Activated naive CD8-positive, alpha-beta T cell treated with anti-CD3 and anti-CD28 coated beads, Interleukin-2, amount 50 U/mL, for 16 hours (primary cell): Measurements from ENCODE around the gene LEKR1.

Experiments
- DNase-seq: peaks from one replicate; pipeline ENCODE4 v3.0.0-alpha.2; 2020; ENCODE audit warnings: low read depth, low spot score

LEKR1 gene

GRCh38 chr3:157058392-157059071 lies 232.4 kb downstream of the LEKR1 start:
- no peak for DNase-seq

- no peak for DNase-seq
These were observed 233.0 kb downstream of the LEKR1 start for GRCh38 chr3:157059181-157059580.

GRCh38 chr3:157059661-157060060 lies 233.5 kb downstream of the LEKR1 start:
- no peak for DNase-seq

DNA sequence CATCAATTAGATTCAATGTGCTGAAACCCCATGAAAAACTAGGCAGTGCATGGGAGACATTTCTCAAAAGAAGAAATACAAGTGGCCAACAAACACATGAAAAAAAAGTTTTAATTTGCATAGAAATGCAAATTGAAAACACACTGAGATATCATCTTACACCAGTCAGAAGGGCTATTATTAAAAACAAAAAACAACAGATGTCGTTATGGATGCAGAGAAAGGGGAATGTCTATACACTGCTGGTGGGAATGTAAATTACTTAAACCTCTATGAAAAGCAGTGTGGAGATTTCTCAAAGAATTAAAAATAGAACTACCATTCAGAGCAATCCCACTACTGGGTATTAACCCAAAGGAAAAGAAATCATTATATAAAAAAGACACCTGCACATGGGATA lies 235.1 kb downstream of the LEKR1 start:
- no peak for DNase-seq

DNA sequence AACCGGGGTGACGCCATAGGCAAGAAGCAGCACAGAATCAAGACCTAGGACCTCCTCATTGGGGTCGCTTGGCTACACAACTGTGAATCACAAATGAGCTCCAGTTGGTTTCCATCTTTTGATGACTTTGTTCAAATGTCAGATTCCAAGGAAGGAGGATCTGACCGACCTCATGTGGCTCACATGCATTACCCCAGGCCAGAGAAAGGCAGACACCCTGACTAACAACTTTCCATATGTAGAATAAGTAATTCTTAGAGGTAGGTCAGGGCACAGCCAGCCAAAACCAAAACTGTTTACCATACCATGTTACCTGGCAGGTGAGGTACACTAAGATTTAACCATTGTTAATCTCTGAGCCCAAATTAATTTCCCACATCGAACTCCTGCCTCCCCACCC lies 237.3 kb downstream of the LEKR1 start:
- no peak for DNase-seq

DNA sequence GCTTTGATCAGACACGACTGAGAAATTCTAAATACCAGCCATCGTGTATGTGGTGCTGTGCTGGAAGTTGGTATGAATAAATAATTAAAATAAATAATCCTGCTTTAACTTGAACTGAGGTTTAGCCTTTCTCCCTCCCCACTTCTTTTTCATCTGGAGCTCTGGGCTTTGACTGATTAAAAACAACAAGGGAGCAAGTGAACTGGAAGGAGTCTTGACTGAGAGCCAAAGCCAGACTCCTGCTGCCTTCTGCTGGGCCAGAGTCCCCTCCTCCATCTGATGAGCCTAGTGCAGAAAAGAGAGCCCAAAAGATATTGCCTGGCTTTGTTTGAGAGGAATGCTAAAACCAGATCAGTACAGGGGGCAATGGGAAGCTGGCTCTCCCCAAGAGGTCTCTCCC lies 237.8 kb downstream of the LEKR1 start:
- no peak for DNase-seq

DNA sequence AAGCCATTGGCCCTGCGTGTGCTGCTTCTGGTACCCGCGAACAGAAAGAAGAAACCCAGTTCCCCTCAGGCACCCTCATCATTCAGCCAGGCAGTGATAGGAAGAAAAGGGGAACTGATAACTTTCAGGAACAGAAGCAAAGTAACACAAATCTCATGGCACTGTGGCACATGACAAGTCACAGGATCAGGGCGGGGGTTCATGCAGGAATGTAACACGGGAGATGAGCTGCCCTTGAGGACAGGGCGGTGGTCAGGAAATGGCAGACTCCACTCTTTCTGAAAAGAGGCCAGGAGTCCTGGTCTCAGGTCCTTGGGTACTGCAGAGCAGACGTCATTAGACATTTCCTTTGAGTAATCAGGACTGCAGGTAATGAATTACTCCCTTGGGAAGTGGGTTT lies 238.2 kb downstream of the LEKR1 start:
- DNase-seq, result no peak

DNA sequence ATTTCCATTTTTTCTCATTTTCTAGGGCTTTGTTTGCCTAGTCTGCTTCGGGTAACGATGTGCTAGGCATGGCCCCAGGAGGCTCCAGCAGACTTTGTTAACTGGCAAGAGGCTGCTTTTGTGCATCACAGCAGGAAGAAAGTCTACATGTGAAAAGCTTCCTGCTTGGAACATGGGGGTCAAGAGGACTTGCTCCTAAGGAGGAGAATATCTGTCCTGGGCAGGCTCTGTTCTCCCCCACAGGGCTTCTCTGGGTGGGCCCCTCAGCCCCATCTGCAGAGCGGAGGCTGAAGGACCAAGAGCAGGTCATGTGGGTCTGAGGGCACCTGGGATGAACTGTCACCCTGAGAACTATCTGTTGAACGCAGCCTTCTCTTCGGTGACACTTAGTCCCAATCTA lies 239.0 kb downstream of the LEKR1 start:
- DNase-seq, result no peak

- DNase-seq, result no peak
These were observed 240.4 kb downstream of the LEKR1 start for GRCh38 chr3:157066335-157067098.

GRCh38 chr3:157067114-157067513 lies 241.0 kb downstream of the LEKR1 start:
- DNase-seq, result no peak

DNA sequence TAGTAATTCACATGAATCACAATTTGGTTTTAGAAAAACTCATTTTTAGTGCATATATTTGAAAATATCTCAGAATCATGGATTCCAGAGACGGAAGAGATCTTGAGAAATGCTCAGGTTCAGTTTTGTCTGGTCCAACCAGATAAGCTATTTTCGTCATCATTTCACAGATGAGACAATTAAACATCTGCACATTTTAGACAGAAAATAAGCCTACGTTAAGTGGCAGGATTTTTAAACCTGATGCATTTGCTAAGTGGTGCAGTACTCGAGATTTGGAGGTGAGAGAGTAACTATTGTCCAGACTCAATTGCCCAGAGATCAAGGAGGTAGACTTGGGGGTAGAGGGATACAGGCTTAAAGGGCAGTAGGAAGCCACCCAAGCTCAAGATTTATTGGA lies 243.3 kb downstream of the LEKR1 start:
- DNase-seq, result no peak

DNA sequence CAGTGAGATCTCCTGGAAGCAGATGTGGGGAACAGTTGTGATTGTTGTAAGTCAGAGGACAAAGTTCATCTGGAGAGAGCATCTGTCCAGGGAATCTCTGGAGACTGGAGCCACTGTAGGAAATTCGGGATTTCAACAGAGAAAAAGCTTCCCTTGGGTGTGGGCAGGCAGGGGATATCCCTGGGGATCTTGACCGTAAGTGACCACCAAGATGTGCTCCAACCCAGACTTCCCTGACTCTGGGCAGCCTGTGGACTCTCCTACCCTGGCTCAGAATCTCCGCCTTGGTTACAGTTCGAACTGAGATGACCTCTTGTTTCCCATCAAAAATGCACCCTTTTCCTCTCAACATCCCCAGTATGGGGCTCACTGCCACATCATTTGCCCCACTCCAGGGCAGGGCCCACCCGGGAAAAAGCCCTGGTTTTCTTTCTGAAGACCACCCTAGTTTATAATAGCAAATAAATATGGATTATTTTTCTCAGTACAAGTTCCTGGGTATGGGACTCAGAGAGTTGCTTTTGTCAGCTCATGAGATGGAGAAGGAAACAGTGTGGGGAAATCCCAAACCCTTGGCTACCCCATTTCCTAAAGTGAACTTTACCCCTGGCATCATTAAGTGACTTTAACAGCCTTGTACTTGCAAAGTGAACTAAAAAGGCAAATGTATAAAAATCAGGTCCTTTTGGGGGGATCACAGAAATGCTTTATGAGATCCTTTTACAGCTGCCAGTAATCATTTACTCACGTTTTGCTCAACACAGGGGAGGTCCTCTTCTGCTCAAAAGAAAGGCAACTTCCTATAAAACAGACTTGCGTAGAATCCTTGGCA lies 243.9 kb downstream of the LEKR1 start:
- DNase-seq, result no peak

DNA sequence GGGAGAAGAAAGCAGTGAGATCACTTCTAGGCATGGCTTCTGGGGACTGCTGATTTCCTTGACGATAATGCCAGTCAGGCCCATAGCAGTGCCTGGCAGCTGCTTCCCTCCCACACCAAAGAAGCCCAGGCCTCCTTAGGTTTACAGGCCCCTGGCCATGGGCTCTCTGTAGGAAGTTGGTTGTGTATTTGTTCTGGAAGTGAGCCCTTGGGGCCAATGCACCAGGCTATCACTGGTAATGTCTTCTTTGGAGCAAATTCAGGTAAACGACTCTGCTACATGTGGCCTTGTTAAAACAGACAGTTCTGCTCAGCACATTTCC lies 244.5 kb downstream of the LEKR1 start:
- DNase-seq, result no peak

GRCh38 chr3:157071744-157072525 lies 245.8 kb downstream of the LEKR1 start:
- DNase-seq, result no peak

DNA sequence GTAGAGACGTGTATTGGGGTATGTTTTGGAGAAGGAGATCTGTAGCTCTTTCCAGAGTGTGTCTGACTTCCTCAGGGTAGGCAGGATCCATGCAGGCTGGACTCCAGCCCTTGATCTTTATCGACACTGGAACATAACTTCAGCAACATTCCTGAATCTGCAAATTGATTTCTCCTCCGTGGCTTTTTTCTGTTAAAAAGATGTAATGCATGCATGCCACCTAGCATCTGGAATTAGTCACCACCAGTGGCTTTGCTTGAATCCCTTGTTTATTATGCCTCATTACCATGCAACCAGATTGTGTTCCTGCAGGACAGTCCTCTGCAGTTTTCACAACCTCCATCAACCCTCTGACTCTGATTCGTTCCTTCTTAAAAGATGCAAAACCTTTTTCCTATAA lies 247.7 kb downstream of the LEKR1 start:
- DNase-seq, result no peak

DNA sequence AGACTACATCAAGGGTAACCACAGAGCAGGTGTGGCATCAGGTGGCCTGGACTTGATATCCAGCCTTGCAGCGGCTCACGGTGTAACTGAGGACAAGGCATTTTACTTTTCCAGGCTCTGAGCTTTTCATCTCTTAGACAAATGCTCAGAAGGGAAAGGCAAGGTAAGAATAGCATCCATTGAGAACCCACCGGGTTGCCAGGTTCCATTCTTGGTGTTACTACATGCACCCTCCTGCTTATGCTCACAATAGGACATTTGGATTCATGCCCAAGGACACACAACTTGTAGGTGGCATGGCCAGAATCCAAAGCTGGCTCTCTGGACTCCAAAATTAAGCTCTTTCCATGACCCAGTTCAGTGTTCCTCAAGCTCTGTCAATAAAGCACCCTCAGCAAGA lies 248.3 kb downstream of the LEKR1 start:
- no peak for DNase-seq

DNA sequence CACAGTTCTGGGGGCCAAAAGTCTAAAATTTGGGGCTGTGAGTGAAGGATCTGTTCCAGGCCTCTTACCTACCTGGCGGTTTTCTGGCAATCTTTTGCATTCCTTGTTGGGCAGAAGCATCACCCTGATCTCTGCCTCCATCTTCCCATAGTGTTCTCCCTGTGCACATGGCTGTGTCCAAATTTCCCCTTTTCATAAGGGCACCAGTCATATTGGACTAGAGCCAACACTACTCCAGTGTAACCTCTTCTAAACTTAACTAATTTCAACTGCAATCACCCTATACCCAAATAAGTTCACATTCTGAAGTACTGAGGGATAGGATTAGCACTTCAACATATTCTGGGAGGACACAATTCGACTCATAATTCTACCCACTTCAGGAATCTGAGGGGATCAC lies 248.8 kb downstream of the LEKR1 start:
- DNase-seq, result no peak

DNA sequence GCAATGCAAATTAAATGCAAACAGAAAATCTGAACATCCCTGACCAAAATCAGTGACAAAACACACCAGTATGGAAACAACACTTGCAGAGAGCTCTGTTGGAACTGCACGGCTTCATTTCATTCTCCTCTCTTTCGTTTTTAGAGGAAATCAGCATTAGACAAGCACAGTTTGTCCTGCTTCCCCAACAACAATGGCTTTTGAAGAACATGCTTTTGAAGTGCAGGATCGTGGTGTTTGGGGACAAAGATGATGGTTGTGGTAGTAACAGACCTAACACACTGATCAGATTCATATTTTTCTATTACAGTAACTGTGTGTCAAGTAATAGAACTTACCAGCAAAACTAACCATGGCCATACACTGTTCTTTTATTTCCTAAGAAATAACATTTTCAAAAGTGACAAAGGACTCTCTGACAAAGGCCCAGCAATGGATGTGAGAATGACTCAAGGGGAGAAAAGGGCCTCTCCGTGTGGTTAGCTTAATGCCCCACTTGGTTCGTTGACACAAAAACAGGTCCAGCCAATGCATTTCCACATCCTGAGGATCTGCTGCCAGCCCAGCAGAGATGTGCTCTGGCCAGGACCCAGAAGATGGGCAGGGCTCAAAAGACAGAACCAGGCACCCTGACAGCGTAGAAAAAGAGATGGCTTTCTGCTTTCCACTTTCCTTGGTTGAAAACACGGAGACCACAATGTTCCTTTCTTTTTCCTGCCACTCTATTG lies 249.7 kb downstream of the LEKR1 start:
- DNase-seq, result no peak

GRCh38 chr3:157077565-157077991 lies 251.4 kb downstream of the LEKR1 start:
- DNase-seq, result no peak

DNA sequence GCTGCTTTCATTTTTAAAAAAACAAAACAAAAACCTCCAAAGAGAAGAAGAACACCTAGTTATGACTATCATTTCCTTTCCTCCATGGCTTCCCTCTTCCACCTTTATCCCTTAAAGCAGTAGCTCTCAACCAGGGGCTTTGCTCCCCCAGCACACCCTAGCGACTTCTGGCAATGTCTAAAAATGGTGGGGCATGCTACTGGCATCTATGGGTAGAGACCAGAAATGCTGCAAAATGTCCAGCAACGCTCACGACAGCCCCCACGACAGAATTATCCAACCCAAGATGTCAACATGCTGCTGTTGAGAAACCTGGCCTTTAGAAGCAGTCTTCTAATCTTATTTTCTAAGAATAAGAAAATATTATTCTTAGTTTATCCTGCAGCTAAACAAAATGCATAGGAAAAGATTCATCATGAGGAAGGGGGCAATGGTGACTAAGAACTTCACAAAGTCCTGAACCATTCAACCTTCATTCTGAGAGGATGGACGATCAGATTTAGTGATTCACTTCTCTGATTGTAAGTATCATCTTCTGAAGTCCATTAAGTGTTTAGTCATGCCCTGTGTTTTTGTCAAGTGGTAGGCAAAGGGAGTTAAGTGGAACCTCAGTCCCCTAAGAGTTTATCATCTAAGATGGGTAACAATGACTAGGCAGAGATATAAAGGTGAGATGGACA lies 252.1 kb downstream of the LEKR1 start:
- DNase-seq, result no peak

- no peak for DNase-seq
These were observed 252.6 kb downstream of the LEKR1 start for GRCh38 chr3:157078811-157079185.
